A673 (cell line): ENCODE data around the gene STX18.

Experiments used
- CTCF ChIP-seq: fragments of 300-800, 200-600 bp; sonication (generic); conservative IDR thresholded peaks from 2 replicates; pipeline ENCODE4 v1.5.1; 2017; ENCODE audit warnings: low read depth, mild to moderate bottlenecking, antibody characterized with exemption, low read length, moderate library complexity, mixed read lengths
- EZH2 ChIP-seq: fragments of 200-600 bp; sonication (generic); IDR thresholded peaks from 2 replicates; pipeline ENCODE4 v1.6.1; 2017; ENCODE audit warnings: borderline replicate concordance, low read depth, mild to moderate bottlenecking, mixed read lengths, antibody characterized with exemption, low read length; ENCODE audit not compliant: poor library complexity, severe bottlenecking

- TF ChIP-seq CTCF, result no peak
- TF ChIP-seq EZH2, result no peak
Measured at GRCh38 chr4:4560642-4561041, 18.8 kb upstream of the STX18 start.
